H9 (cell line): ENCODE data around the gene SKIC8. TPM values are rescaled to one million over a fixed set of nuclear protein-coding genes. Genes with fewer than 3 reads are reported as not detected.

Experiments used
- DNase-seq: peaks from one replicate; pipeline ENCODE4 v3.0.0-alpha.2; 2017
- H2AFZ ChIP-seq: one replicate; pipeline ENCODE4 v1.6.1; 2013; ENCODE audit warnings: mild to moderate bottlenecking, low read length, control low read depth, moderate library complexity
- H2AK5ac ChIP-seq: 2 replicates; pipeline ENCODE4 v1.6.1; 2013; ENCODE audit warnings: low read length, control low read depth, mixed read lengths; ENCODE audit not compliant: insufficient read length
- H2BK120ac ChIP-seq: one replicate; pipeline ENCODE4 v1.6.1; 2013; ENCODE audit warnings: low read depth, mild to moderate bottlenecking, low read length, control low read depth, inconsistent platforms; ENCODE audit not compliant: poor library complexity, severe bottlenecking
- H2BK12ac ChIP-seq: 2 replicates; pipeline ENCODE4 v1.6.1; 2013; ENCODE audit warnings: low read length, control low read depth, mixed read lengths, low read depth; ENCODE audit not compliant: insufficient read length
- H2BK15ac ChIP-seq: 2 replicates; pipeline ENCODE4 v1.6.1; 2013; ENCODE audit warnings: low read depth, low read length, control low read depth
- H2BK20ac ChIP-seq: one replicate; pipeline ENCODE4 v1.6.1; 2013; ENCODE audit warnings: low read depth, mild to moderate bottlenecking, low read length, control low read depth, inconsistent platforms; ENCODE audit not compliant: poor library complexity, severe bottlenecking
- H2BK5ac ChIP-seq: 2 replicates; pipeline ENCODE4 v1.6.1; 2013; ENCODE audit warnings: low read length, control low read depth, mixed read lengths; ENCODE audit not compliant: insufficient read length
- H3K14ac ChIP-seq: 2 replicates; pipeline ENCODE4 v1.6.1; 2013; ENCODE audit warnings: low read length, control low read depth; ENCODE audit not compliant: insufficient read depth
- H3K18ac ChIP-seq: 2 replicates; pipeline ENCODE4 v1.6.1; 2013; ENCODE audit warnings: low read depth, mild to moderate bottlenecking, mixed read lengths, low read length, control low read depth; ENCODE audit not compliant: insufficient read length
- H3K23ac ChIP-seq: 2 replicates; pipeline ENCODE4 v1.6.1; 2013; ENCODE audit warnings: low read length, control low read depth, mixed read lengths, low read depth; ENCODE audit not compliant: insufficient read length
- H3K23me2 ChIP-seq: 2 replicates; pipeline ENCODE4 v1.6.1; 2013; ENCODE audit warnings: low read depth, mild to moderate bottlenecking, mixed read lengths, low read length, control low read depth; ENCODE audit not compliant: insufficient read length, poor library complexity, severe bottlenecking
- H3K27ac ChIP-seq: 2 replicates; pipeline ENCODE4 v1.5.1; 2013; ENCODE audit warnings: low read length, control low read depth, mixed read lengths, low read depth; ENCODE audit not compliant: insufficient read length
- H3K27me3 ChIP-seq: 2 replicates; pipeline ENCODE4 v1.6.1; 2013; ENCODE audit warnings: low read length, control low read depth, inconsistent platforms; ENCODE audit not compliant: insufficient read depth
- H3K4ac ChIP-seq: 2 replicates; pipeline ENCODE4 v1.6.1; 2013; ENCODE audit warnings: low read depth, mild to moderate bottlenecking, control low read depth, inconsistent platforms, low read length, moderate library complexity
- H3K4me1 ChIP-seq: 2 replicates; pipeline ENCODE4 v1.6.1; 2013; ENCODE audit warnings: low read length, control low read depth, inconsistent platforms; ENCODE audit not compliant: insufficient read depth
- H3K4me2 ChIP-seq: 2 replicates; pipeline ENCODE4 v1.6.1; 2013; ENCODE audit warnings: low read length, control low read depth, mixed read lengths; ENCODE audit not compliant: insufficient read length, insufficient read depth
- H3K56ac ChIP-seq: 2 replicates; pipeline ENCODE4 v1.6.1; 2013; ENCODE audit warnings: low read depth, mild to moderate bottlenecking, mixed read lengths, low read length, control low read depth; ENCODE audit not compliant: insufficient read length
- H3K79me1 ChIP-seq: 2 replicates; pipeline ENCODE4 v1.6.1; 2013; ENCODE audit warnings: low read depth, mild to moderate bottlenecking, moderate library complexity, low read length, control low read depth, inconsistent platforms; ENCODE audit not compliant: insufficient read depth, poor library complexity, severe bottlenecking
- H3K79me2 ChIP-seq: 2 replicates; pipeline ENCODE4 v1.6.1; 2013; ENCODE audit warnings: low read length, control low read depth, inconsistent platforms; ENCODE audit not compliant: insufficient read depth
- H3K9ac ChIP-seq: 2 replicates; pipeline ENCODE4 v1.6.1; 2013; ENCODE audit warnings: low read length, control low read depth, mixed read lengths; ENCODE audit not compliant: insufficient read length; ENCODE audit errors: extremely low read depth
- H3K9me3 ChIP-seq: one replicate; pipeline ENCODE4 v1.6.1; 2013; ENCODE audit warnings: low read depth, low read length, inconsistent platforms; ENCODE audit not compliant: control insufficient read depth
- H3T11ph ChIP-seq: one replicate; pipeline ENCODE4 v1.6.1; 2013; ENCODE audit warnings: mild to moderate bottlenecking, low read length, control low read depth, inconsistent platforms
- H4K20me1 ChIP-seq: one replicate; pipeline ENCODE4 v1.6.1; 2013; ENCODE audit not compliant: control insufficient read depth, insufficient read length, insufficient read depth
- H4K5ac ChIP-seq: 2 replicates; pipeline ENCODE4 v1.6.1; 2013; ENCODE audit warnings: low read depth, mild to moderate bottlenecking, mixed read lengths, low read length, control low read depth; ENCODE audit not compliant: insufficient read length
- H4K8ac ChIP-seq: replicated peaks from 2 replicates; pipeline ENCODE4 v1.6.1; 2013; ENCODE audit warnings: low read length, control low read depth, mixed read lengths, low read depth; ENCODE audit not compliant: insufficient read length
- H4K91ac ChIP-seq: 2 replicates; pipeline ENCODE4 v1.6.1; 2013; ENCODE audit warnings: low read depth, mild to moderate bottlenecking, moderate library complexity, mixed read lengths, low read length, control low read depth; ENCODE audit not compliant: insufficient read length
- H3K27ac Mint-ChIP-seq, 3 experiments: 2 replicates in 2 of 3; 3 replicates in 1 of 3; pipeline ENCODE4 v1.8.0; 2020 to 2021; ENCODE audit warnings: mixed read lengths in 3 of 3, mild to moderate bottlenecking in 1 of 3, moderate library complexity in 1 of 3
- H3K27me3 Mint-ChIP-seq: 2 replicates; pipeline ENCODE4 v1.8.0; 2021; ENCODE audit warnings: low read depth, mild to moderate bottlenecking, moderate library complexity, mixed read lengths
- H3K36me3 Mint-ChIP-seq, 3 experiments: 2 replicates in 2 of 3; 3 replicates in 1 of 3; pipeline ENCODE4 v1.8.0; 2020 to 2021; ENCODE audit warnings: low read depth in 3 of 3, mixed read lengths in 3 of 3; ENCODE audit not compliant: insufficient read depth in 1 of 3
- H3K4me1 Mint-ChIP-seq, 2 experiments: 2 replicates each; pipeline ENCODE4 v1.8.0; 2020; ENCODE audit warnings: mixed read lengths in 2 of 2
- H3K4me3 Mint-ChIP-seq, 2 experiments: 2 replicates in 1 of 2; 3 replicates in 1 of 2; pipeline ENCODE4 v1.8.0; 2020 to 2021; ENCODE audit warnings: mild to moderate bottlenecking in 2 of 2, mixed read lengths in 2 of 2, moderate library complexity in 1 of 2
- H3K9me3 Mint-ChIP-seq, 2 experiments: 2 replicates in 1 of 2; 3 replicates in 1 of 2; pipeline ENCODE4 v1.8.0; 2020; ENCODE audit warnings: mild to moderate bottlenecking in 2 of 2, mixed read lengths in 2 of 2, moderate library complexity in 1 of 2
- WGBS: extraction: QIAGEN DNeasy Blood & Tissue Kit; methylation state at CpG from one replicate; pipeline ENCODE4 v1.1.7; 2013; ENCODE audit warnings: missing lambda C conversion rate, low lambda C conversion rate, mixed read lengths; ENCODE audit not compliant: insufficient read length; ENCODE audit errors: extremely low coverage; 5-methylcytosine and 5-hydroxymethylcytosine counted together
- total RNA-seq: library from RNA; stranded (reverse); gene quantifications from 2 replicates; pipeline ENCODE4 v1.2.1, GENCODE V29; 2021
- TF ChIP-seq, protein P1 (sequence below): fragments of 200-600 bp; sonication (generic); conservative IDR thresholded peaks from 3 replicates; pipeline ENCODE4 v1.8.0; 2021; ENCODE audit warnings: antibody characterized with exemption, mild to moderate bottlenecking

The SKIC8 gene
- total RNA-seq, 1 experiment from 2014 or later, result 45.6 TPM

GRCh38 chr15:78261062-78261461, 38.3 kb downstream of the SKIC8 start:
- TF ChIP-seq, protein P1, sequence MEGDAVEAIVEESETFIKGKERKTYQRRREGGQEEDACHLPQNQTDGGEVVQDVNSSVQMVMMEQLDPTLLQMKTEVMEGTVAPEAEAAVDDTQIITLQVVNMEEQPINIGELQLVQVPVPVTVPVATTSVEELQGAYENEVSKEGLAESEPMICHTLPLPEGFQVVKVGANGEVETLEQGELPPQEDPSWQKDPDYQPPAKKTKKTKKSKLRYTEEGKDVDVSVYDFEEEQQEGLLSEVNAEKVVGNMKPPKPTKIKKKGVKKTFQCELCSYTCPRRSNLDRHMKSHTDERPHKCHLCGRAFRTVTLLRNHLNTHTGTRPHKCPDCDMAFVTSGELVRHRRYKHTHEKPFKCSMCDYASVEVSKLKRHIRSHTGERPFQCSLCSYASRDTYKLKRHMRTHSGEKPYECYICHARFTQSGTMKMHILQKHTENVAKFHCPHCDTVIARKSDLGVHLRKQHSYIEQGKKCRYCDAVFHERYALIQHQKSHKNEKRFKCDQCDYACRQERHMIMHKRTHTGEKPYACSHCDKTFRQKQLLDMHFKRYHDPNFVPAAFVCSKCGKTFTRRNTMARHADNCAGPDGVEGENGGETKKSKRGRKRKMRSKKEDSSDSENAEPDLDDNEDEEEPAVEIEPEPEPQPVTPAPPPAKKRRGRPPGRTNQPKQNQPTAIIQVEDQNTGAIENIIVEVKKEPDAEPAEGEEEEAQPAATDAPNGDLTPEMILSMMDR, result no peak
- no peak overlapping the region for H3K4me3 Mint-ChIP-seq
- Histone ChIP-seq H4K5ac (no peak overlapping the region), H3K4ac (no peak overlapping the region), H3K14ac (no peak overlapping the region), H3K27ac (no peak overlapping the region), H2BK5ac (no peak overlapping the region), H3T11ph (no peak overlapping the region), H3K27me3 (no peaks in the 10 kb centered on the region), H2BK120ac (no peak overlapping the region), H4K8ac (no peak overlapping the region), H3K79me1 (no peaks in the 10 kb centered on the region), H2BK12ac (no peak overlapping the region), H3K9ac (no peak overlapping the region), H3K23me2 (peaks cover 4% of the 10 kb centered on the region), H2AFZ (no peak overlapping the region), H4K91ac (no peak overlapping the region), H3K9me3 (no peaks in the 10 kb centered on the region), H3K56ac (no peak overlapping the region), H3K79me2 (no peaks in the 10 kb centered on the region), H3K18ac (no peak overlapping the region), H4K20me1 (no peaks in the 10 kb centered on the region), H2BK20ac (no peak overlapping the region), H3K4me2 (no peak overlapping the region), H3K23ac (no peak overlapping the region), H3K4me1 (no peaks in the 10 kb centered on the region), H2BK15ac (no peak overlapping the region), H2AK5ac (no peak overlapping the region)
- H3K36me3 Mint-ChIP-seq, result no peaks in the 10 kb centered on the region
- no CpG with 5 or more reads among the region's 3 CpGs for WGBS
- no peak for DNase-seq
- no peak overlapping the region for H3K27ac Mint-ChIP-seq
- no peaks in the 10 kb centered on the region for H3K9me3 Mint-ChIP-seq
- H3K27me3 Mint-ChIP-seq, result no peaks in the 10 kb centered on the region; the same call in 1 of the 2 replicates
- 0 out of 4 replicates have a peak, but pooled peaks cover 0 to 2% of the 10 kb centered on the region in 2 experiments for H3K4me1 Mint-ChIP-seq
